ENCODE measurements around the gene MBNL1.

The MBNL1 gene

DNA sequence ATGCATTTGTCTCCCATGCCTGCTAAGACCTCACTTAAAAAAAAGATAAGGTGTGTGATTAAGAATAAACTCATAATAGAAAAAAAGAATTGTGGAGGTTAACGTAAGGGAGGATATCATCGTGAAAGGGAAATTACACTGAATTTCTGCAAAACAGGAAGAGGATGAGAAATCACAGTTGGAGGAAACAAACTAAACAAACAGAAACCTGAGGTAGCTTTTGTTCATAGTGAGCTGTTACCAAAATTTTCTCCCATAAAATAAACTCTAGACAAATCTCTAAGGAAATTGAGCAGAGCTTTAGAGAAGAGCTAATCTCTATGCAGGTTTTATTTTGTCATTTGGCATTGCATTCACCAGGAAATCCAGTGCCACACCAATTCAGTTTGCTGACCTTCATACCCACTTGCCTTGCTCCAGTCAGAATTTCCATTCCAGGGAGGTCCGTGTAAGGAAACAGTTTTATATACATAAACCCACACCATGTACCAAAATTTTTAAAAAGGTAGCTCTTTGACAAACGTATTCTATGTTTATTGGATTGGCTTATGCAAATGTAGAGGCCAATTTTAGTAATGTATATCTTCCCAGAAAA, 231.2 kb downstream of the MBNL1 start:
- DNase-seq: no peak

DNA sequence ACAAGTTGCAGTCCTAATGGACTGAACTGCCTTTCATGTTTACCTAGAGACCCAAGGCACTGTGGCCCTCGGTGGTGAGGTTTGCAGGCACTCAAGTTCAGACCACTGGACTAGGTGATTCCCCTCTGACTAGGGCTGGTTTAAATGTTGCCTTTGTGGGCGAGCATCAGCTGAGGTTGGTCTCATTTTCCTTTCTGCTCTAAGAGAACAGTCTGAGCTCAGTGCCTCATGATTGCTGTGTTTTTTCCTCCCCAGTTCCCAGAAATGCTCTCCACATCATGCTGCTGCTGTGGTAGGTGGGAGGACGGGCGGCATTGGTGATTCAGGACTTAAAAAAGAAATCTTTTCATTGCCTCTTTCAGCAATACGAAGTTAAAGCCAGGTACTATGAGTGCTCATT, 237.2 kb downstream of the MBNL1 start:
- no peak for DNase-seq

DNA sequence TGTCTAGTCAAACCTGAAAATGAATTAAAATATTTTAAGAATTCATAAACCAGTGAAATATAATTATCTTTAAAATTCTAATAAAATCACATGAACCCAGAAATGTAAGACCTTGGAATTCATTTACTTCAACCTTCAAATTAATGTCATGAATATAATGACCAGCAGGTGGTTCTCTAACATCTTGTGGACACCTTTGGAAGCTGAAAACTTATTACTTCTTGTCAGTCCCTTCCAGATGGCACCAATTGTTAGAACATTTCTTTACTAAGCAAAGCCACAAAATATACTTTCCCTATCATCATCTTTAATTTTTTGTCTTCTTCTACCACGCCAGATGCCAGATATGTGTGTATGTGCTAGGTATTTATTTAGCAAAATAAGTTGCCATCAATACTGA, 240.0 kb downstream of the MBNL1 start:
- peak; percentile 41 to 63 for DNase-seq

DNA sequence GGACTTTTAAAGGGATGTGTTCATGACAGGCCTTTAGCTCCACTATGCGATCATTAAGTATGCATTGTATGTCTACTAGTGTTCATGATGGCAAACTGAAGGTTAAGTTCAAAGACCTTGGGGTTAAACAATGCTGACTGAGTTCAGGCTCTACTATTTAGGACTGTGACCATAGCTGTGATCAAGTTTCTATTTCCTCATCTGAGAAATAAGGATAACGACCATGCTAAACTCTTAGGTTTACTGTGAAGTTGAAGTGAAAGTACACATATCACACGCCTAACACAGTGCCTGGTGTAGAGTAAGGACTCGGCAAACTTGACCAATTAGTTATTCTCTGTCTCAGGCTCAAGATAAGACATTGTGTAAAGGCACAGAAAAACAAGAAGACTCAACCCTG, 243.2 kb downstream of the MBNL1 start:
- DNase-seq: no peak

DNA sequence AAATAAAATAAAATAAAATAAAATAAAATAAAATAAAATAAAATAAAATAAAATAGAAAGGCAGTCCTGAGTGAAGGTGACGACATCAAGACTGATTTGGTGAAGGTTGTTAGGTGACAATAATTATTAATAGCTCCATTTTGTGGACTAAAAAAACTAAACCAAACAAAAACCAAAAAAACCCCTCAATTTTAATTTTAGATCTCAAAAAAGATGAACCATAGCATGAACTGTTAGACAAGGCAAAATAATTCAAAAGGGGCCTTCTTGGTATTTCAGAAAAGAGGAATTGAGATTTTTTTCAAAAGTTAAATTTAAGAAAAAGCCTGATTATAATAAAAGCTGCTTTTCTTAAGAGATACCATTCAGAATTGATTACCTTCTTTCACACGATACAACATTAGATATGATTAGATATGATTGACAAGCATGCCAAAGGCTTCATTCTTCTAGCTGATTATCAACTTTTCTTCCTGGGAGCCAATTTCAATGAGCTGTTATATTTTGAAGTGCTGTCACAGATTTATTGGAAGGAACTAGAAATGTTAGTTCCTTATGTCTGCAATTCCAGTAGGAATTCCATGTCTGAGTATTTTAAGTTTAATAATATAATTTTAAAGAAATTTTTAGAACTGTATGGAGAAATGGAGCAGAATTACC, 244.7 kb downstream of the MBNL1 start:
- no peak for DNase-seq
